Right lung (tissue), 5 donors: ENCODE data around the gene SV2B. TPM values are rescaled to one million over a fixed set of nuclear protein-coding genes. Genes with fewer than 3 reads are reported as not detected.
"Not testable (repeated sequence)": the region's sequence is repeated elsewhere in the genome, so short reads cannot be mapped to it uniquely, and the experiment has no call there.

Experiments
- DNase-seq, 2 donors: peaks; one replicate each; pipeline ENCODE4 v3.0.0-alpha.2; 2013
- polyA plus RNA-seq, 5 donors: library from polyadenylated mRNA; unstranded; fragments of 120-200 nt; gene quantifications; one replicate each; pipeline versions ENCODE4 v1.2.1 to v1.2.3, GENCODE V29; 2013; ENCODE audit warnings: inconsistent platforms in 1 of 5, low replicate concordance in 1 of 5; ENCODE audit not compliant: insufficient read length in 5 of 5, insufficient read depth in 1 of 5

The SV2B gene
- polyA plus RNA-seq, 5 donors: 1.3 to 2.6 (median 1.5) TPM

DNA sequence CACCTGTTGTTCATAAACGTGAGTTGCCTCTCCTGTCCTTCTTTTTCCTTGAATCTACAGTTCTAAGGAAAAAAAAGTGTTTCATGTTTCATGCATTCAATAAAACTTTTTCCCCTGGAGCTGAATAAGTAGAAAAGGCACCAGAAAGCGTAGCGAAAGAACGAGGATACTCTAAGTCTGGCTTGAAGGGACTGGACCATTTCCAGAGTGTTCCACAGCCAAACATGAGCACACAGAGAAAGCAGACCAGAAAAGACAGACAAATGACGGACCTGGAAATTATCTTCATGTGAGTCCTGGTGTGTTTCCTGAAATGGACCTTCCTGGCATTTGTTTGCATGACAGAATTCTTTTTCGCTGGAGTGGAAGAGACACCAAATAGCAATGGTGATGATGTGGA, 204.7 kb downstream of the SV2B start:
- no peak for DNase-seq

DNA sequence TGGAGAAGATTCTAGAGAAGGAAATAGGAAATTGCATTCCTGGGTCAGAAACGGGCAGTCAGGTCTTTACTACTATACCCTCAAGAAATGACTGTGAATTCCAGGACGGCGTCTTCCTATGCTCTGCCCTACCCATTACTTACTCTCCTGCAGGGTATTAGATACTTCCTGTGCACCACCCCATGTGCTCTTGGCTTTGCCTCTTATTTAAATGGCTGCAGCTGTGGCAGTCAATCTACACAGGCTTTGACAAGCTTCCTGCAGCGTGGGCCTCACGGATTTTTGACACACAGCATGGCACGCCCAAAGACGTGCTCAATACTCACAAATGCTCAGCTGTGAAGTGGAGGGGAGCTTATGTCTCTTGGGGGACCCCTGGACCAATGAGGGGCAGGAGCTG, 206.1 kb downstream of the SV2B start:
- no peak for DNase-seq

DNA sequence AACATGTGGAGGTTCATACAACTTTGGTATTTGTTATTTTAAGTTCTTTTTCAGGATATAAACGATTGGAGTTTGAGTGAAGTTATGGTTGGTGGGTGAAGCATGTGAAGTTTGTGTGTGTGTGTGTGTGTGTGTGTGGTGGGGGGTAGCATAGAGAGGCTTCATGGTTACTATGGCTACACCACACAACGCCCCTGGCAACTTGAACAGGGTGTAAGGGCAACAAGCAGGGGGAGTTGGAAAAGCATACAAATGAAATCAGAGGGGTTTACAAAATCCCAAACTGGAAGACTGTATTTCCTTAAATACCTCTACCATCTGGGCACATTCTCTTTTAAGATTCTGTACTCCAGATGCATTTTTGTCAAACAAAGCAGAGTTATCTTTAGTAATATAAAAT, 207.5 kb downstream of the SV2B start:
- DNase-seq: no peak

DNA sequence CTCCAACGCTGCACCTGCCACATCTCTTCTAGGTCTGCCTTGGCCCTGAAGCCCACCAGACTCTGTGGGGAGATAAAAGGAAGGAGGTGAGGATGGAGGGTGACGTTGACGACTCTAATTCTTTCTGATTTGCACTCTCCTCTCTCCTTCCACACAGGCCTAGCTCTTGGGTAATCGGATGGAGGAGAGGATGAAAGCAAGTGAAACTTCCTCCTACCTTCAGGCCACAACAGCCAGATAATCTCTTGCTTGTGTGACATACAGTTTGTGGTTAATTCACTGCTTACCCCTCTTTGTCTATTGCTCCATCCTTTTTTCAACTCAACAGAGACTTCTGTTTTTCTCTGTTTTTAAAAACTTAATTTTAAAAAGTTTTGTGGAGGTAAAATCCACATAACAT, 208.1 kb downstream of the SV2B start:
- no peak for DNase-seq

DNA sequence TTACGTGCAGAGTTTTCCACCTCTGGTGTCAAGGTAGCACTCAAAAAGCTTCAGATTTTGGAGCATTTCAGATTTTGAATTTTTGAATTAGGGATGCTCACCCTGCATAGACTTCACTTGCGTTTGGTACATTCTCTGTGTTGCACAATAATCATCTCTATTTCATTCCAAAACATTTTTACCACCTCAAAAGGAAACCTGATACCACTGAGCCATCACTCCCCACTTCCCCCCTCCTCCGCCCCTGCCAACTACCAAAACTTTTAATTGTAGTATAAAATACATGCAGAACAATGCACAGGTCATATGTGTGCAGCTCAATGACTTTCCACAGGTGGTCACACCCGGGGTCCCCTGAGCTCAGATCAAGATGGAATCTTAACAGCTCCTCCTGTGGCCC, 208.8 kb downstream of the SV2B start:
- DNase-seq: no peak

DNA sequence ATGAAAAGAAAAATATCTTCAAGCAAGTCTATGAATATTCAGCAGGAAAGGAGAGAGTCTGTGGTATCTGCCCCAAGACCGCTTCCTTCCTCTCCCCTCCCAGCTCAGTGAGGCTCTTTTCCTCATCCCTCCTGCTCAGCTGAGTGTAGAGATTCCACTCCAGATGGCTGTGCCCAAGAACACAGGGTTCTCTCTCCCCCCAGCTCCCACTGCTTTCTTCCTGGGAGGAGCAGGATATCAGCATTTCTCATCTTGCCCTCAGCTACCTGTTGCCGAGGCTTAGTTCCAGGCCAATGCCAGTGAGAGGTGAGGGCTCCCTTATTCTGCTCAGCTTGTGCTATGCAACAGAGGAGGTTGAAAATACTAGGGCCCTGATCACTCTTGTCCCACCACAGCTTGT, 211.9 kb downstream of the SV2B start:
- no peak for DNase-seq

DNA sequence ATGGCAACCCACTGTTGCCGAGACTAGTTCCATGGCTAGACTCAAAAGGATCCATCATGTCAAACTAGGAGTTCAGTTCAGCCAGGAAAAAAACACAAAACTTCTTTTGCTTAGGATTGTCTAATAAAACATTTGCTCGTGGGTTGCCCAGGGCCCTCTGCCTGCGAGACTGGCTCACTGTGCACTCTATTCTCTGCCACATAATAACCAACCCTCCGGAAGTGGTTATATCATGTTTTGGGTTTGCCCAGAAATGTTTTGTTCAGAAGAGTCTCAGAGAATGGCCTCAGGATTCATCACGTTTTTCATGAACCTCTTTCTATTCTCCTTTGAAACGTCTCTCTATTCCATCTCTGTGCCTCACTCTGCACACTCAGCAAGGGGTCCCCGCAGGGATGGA, 216.1 kb downstream of the SV2B start:
- no peak for DNase-seq

DNA sequence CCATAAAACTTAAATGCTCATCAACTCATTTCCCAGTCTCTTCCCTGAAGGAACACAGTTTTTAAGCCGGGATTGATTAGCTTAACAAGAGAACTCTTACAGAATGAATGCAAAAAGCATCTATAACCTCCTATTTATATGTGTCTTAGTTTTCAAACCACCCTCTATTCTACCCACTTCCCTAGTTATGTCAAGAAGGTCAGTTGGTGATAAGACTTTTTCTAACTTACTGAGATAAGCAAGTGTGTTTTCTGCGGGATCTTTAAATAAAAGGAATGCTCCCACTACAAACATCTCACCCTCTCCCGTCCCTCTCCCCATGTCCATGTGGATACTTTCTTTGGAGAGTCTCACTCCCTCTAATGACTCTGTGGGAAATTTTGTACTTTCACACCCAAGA, 218.5 kb downstream of the SV2B start:
- DNase-seq: no peak

DNA sequence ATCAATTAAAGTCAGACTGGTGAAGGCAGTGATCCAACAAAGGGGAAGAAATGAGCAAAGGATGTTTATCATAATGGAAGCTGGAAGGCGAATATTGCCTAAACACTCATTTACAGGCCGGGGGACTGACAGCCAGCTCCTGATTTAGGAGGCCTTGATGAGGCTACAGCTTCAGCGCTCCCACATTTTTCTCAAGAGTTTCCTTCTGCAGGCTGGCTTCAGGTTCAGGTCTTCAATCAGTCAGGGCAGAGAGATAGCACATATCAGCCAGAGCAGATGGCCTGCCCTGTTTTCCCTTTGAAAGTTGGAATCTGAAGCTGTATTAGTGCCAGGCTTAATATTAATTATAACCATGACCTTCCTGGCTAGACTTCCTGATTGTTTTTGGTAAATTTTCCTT, 218.9 kb downstream of the SV2B start:
- DNase-seq: no peak

DNA sequence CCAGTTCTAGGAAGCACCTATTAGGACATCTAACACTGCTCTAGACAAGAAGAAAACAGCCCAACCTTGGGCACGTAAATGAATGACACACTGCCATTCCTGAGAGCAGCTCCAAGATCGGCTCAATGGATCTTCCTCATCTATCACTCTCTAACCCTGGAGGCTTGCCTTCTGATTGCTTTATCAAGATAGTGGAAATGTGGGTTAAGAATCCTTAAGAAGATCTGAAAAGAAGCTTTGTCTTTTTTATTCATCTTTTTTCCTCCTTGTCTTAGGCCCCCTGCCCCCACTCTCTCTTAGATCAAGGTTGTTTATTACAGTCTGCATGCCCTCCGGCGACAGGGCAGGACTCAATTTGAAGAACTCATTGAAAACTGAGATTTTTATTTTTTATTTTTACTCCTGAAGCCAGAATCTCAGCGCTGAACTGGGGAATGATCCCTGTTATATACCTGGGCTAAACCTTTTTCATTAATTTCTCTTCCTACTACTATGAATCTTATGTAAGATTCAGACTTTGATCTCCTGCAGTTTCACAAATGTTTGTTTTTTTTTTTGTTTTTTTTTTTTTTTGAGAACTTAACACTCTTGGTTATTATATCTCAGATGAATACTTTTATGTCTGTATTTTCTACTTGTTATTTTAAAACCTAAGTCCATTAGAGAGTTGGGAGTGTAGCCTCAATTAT, 219.5 kb downstream of the SV2B start:
- DNase-seq: no peak

DNA sequence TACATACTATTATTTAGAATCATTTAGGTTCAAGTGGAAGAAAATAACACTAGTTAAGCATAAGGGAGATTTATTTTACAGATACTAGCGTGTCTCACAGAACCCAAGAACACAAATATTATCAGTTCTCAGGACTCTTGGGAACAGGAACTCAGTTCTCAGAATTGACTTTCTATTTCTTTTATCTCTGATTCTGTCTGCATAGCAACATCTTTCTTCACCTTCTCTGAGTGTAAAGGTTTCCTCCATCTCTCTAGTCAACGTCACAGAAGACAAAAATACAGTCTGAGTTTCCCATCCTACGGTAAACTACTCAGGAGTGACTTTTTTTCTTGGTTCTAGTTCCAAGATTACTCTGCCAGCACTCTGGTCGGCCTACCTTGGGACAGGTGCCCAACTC, 220.0 kb downstream of the SV2B start:
- DNase-seq: no peak

DNA sequence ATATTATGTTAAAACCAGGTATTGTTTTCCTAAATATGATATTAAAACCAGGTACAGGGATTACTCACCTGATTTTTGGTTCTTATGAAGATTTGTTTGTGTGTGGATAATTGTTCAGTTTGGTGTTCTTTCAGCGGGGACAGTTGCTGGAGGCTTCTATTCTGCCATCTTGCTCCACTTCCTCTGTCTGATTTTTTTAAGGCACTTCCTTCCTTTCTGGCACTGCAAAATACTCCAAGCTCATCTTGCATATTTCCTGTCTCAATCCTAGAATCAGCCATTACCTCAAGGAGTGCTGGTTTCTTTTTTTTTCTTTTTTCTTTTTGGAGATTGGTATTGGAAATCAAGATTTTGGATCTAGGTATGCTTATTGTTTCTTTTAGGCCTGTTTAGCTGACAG, 229.9 kb downstream of the SV2B start:
- DNase-seq: no peak

DNA sequence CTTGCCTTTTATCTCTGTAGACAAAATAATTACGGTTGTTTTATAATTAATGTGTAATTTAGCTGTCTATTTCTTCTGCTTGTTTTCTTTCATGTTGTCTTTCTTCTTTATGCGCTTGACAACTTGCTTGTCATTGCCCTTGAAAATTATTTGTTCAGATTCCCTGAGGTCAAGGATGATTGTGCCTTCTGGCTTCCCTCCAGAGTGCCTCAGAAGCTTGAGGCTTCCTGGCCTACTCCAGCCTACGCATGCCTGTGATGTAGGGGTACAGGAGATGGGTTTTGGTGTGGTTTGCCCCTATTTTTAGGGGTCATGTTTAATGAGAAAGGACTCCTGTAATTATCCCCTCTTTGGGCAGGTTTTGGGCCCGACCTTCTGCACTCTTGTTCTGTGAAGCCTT, 231.5 kb downstream of the SV2B start:
- no peak for DNase-seq

DNA sequence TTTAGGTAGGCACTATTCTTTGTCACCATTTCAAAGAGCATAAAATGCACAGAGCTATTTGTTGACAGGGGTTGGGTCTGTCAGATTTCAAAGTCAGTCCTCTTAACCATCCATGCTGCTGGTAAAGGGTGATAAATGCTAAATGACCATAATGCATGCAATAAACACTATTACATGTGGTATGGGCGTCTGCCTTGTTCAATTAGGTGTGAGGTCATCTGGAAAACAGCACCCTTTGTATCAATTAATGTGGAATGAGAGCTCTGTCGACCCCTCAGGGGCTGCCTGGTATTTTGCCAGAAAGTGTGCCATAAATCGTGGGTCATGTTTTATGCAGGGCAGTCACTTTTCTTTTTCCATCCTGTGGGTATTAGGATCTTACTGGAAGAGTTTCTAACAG, 235.6 kb downstream of the SV2B start:
- no peak for DNase-seq

DNA sequence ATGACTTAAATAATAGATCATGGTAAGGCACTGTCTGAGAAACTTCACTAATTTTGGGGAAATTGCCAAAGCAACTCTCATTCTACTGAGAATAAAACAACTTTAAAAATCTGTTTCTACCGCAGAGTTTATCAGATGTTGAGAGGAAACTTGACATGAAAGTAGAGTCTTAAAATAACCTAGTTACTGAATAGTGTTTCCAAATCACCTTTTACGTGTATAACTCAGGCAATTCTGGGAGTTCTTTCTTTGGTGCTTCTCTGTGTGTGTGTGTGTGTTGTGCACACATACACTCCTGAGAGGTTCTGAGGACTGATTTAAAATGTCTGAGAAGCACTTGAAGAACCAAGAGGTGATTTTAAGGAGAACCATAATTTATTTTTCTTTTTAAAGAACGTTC, 236.6 kb downstream of the SV2B start:
- no peak for DNase-seq

DNA sequence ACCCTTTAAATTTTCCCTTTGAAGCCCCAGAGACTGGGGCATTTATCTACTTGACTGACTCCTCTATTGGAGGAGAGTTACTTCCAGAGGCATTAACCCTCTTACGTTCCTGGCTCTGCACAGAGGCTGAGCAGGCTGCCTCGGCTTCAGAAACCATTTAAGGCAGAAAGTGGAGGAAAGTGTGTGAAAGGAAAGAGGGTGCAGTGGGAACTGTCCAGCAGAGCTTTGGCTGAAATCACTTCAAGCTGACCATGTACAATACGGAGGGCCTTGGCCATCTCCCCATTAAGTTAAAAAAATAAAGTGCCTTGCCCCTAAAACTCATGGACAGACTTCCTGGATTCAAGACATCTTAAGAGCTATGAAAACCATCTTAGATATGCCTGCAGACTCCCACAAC, 238.7 kb downstream of the SV2B start:
- DNase-seq: peak; percentile 44 to 56

DNA sequence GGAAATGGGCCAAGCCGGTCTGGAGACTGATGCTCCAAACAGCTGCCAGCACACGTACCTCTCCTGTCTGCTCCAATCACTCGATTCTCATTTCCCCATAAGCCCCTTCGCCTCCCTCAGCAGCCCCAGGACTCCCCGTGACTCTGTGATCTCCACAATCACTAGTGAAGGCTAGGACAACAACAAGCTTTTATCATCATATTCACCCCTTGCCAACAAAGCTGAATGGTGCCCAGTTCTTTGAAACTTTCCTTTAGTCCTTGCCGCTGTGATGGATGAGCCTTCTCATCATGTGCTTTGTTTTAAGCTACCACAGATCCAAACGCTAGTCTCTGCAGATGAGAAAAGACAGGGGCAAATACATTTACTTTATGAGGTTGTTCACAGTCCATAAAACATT, 242.0 kb downstream of the SV2B start:
- DNase-seq: no peak

DNA sequence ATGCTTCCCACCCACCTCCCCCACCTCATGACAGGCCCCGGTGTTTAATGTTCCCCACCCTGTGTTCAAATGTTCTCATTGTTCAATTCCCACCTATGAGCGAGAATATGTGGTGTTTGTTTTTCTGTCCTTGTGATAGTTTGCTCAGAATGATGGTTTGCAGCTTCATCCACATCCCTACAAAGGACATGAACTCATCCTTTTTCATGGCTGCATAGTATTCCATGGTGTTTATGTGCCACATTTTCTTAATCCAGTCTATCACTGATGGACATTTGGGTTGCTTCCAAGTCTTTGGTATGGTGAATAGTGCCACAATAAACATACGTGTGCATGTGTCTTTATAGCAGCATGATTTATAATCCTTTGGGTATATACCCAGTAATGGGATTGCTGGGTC, 244.9 kb downstream of the SV2B start:
- DNase-seq: not testable (repeated sequence)

DNA sequence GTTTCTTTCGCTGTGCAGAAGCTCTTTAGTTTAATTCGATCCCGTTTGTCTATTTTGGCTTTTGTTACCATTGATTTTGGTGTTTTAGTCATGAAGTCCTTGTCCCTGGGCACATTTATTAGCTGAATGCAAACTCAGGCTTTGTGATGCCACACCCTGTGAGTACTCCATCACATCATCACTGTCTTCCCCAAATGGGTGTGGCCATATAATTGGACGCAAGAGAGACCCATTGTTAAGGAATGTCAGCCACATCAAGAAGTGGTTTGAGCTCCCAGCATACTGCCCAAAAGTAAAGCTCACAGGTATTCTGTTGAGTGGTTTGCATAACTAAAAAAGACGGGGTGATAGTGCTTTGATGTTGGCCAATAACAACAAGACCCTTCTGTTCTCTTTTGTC, 245.7 kb downstream of the SV2B start:
- DNase-seq: no peak

DNA sequence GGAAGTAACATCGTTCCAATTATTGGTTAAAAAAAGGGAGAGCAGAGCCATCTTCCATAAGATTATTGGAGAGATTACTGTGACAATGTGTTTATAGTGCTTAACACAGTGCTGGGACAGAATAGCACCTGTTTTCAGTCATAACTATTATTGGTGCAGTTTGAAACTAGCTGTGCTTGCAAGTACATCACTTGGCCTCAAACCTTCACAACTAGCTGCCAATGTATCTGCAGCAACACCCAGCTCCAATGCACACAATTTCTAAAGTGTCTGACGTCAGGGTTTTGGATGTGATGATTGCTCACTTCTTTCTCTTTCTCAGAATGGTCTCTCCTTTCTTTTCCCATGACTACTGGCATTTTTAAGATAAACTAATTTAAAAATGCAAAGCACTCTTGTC, 246.2 kb downstream of the SV2B start:
- no peak for DNase-seq

DNA sequence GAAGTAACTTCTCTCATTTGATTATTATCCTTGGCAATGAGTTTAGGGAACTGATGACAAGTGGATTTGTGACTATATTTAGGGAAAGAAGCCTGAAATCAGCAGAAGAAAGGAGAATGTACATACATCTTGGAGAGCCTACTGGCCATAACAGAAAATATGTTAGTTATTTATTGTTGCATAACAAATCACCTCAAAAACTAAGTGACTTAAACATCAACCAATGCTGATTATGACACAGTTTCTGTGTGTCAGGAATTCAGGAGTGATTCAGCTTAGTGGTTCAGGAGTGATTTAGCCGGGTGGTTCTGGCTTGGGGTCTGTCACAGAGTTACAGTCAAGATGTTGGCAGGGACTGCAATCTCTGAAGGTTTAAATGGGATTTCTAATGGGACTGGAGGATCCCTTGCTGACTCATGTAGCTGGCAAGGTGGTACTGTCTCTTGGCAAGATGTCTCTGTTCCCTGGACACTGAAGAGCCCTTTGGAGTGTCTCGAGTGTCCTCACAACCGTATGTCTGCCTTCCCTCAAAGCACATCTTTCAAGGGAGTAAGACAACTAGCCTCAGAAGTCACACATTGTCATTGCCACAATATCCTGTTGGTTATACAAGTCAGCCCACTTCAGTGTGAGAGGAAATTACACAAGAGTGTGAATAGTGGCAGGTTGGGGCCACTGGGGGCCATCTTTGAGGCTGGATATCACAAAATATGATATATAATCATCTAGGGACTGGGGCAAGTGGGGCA, 248.9 kb downstream of the SV2B start:
- DNase-seq: no peak
